DMS53 treated with DMSO at 0.1 percent for 48 hours (cell line): ENCODE results near the gene SYNDIG1.

ENCODE experiments used
- DNase-seq: peaks from one replicate; lab custom pipeline; 2025; ENCODE audit not compliant: unreplicated experiment; lab: John Stamatoyannopoulos, UW

Gene SYNDIG1

DNA sequence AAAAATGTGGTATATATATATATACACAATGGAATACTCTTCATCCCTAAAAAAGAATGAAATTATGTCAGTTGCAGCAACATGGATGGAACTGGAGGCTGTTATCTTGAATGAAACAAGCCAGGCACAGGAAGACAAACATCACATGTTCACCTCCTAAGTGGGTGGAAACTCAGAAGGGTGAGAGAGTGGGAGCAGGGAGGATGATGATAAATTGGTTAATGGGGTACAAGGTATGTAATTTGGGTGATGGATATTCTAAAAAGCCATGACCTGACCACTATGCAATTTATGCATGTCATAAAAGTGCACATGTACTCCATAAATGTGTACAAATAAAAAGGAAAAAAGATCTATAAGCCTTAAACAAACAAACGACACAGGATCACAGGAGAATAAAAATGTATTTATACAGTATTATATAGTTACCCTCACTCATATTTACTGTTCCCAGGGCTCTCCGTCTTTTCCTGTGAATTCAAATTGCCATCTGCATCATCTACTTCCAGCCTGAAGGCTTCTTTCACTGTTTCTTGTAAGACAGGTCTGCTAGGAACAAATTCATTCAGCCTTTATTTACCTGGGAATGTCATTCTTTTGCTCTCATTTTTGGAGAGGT is 89.8 kb downstream of the SYNDIG1 start:
- no peak for DNase-seq

GRCh38 chr20:24560571-24561491 is 91.4 kb downstream of the SYNDIG1 start:
- no peak for DNase-seq

- DNase-seq, result no peak
Observed at GRCh38 chr20:24565835-24566351, 96.5 kb downstream of the SYNDIG1 start.

DNA sequence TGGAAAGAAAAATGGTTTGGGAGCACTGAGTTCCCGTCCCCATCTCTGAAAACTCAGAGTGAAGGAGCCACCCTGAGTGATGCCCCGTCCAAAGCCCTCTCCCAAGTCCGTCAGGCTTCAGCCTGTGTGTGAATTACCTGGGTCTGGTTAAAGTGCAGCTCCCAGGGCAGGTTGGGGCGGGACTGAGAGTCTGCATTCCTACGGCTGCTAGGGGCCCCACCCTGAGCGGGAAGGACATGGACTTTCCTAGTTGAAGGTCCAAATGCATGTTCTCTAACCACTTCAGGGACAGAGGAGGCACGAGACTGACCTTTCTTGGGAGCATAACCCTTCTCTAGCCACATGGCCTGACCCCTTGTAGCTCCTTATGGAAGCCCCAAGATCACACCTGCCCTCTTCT is 97.2 kb downstream of the SYNDIG1 start:
- DNase-seq, result no peak

GRCh38 chr20:24567508-24567907 is 98.1 kb downstream of the SYNDIG1 start:
- DNase-seq, result no peak

DNA sequence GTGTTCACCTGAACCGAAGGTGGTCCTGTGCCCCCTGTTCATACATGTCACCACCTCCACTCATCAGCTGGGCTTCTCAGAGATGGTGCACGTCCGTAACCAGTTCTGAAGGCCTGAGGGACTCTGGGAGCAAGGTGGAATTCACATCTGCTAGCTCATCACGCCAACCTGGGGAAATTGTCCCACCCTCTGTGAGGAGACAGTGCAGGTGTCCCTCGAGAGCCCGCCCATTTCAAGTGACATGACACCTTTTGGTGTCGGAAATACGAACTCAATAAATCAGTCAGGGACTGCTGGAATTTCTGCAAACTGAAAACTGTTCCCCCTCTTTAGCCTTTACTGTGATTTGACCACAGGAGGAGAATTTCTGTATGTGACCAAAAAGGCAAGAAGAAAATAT is 99.4 kb downstream of the SYNDIG1 start:
- DNase-seq, result no peak

- no peak for DNase-seq
Observed at GRCh38 chr20:24571159-24571558, 101.7 kb downstream of the SYNDIG1 start.

GRCh38 chr20:24572140-24572539 is 102.7 kb downstream of the SYNDIG1 start:
- no peak for DNase-seq

- DNase-seq, result no peak
Observed at GRCh38 chr20:24572862-24573261, 103.4 kb downstream of the SYNDIG1 start.

GRCh38 chr20:24573557-24573956 is 104.1 kb downstream of the SYNDIG1 start:
- no peak for DNase-seq

DNA sequence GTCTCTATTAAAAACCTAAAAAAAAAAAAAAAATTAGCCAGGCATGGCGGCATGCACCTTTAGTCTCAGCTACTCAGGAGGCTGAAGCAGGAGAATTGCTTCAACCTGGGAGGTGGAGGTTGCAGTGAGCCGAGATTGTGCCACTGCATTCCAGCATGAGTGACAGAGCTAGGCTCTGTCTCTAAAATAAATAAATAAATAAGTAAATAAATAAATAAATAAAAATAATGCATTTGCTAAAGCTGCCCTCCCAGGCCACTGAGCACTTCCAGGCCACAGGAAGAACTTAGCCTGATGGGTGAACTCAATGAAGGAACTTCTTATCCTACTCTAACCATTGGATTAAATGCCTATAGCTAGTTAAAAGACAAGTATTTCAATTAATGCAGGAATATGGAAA is 104.9 kb downstream of the SYNDIG1 start:
- DNase-seq, result no peak

DNA sequence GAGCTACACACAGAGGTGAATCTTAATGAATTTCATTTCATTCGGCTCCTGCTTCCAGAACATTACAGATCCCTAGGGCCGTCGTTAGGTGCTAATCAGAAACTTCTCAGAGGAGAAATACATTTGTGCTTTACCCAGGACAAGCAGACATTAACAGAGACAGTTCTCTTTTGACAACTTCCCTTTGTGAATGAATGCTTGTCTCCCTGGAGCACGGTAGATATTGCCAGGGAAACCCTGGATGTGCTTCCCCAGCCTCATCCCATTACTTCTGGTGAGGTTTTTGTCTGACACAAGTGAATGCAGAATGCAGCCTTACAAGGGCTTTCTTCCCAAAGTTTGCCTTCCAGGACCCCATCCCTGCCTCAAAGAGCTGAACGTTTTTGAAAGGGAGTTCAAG is 105.4 kb downstream of the SYNDIG1 start:
- DNase-seq, result no peak

- no peak for DNase-seq
Observed at GRCh38 chr20:24575811-24576210, 106.4 kb downstream of the SYNDIG1 start.

GRCh38 chr20:24576447-24576846 is 107.0 kb downstream of the SYNDIG1 start:
- DNase-seq, result no peak

- DNase-seq, result no peak
Observed at GRCh38 chr20:24577271-24577909, 108.0 kb downstream of the SYNDIG1 start.

DNA sequence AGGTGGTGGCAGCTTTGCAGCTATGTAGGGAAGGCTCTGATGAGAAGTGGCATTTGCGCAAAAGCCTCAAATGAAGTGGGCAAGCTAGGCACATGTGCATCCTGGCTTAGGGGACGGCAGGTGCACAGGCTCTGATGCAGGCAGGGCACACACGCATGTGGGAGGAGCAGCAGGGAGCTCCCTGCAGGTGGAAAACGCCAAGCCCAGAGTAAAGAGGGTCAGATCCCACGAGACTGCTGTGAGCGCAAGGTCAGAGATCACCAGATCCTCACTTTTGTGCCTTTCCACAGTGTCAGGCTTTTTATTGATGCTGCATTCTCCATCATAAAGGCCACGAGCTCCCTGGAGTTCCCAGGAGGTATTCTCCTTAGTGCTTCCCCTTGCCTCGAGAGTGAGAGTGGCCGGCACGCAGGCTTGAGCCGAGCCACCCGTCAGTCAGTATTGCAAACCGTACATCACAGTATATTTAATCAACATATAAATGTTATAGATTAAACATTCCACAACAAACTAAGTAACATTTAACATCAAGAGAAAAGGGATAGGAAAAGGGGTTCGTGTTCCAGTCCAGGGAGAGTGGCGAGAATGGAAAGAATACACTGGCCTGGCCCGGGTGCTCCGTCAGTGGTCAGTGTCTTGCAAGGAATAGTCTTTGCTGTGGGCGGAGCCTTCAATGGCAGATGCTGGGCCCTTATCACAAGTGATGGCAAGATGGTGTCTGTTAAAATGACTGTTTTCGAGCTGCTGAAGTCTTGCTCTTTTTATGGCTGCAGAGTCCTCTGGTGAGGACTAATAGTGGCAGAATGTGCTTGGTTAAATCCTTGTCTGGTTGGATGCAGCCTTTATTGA is 109.4 kb downstream of the SYNDIG1 start:
- DNase-seq, result no peak

GRCh38 chr20:24579475-24579874 is 110.0 kb downstream of the SYNDIG1 start:
- no peak for DNase-seq

DNA sequence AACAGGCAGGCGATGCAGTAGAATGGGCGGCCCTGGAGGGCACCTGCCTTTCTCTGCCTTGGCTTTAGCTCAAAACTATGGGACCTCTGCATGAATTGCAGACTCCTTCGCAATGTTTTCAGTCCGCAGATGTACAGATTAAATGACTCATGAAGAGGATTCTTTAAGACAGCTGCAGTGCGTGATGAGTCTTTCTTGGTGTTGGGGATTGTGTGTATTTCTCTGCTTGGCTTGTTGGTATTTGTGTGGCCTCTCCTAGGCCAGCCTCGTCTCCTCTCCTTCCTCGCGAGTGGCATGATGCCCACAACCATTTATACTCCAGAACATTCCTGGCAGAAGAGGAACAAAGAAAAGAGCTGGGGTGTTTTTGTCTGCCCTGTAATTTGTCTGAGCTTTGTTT is 110.6 kb downstream of the SYNDIG1 start:
- no peak for DNase-seq

GRCh38 chr20:24580855-24581254 is 111.4 kb downstream of the SYNDIG1 start:
- no peak for DNase-seq

- no peak for DNase-seq
Observed at GRCh38 chr20:24581443-24582170, 112.2 kb downstream of the SYNDIG1 start.
